H9 (cell line): ENCODE results near the gene BMP7. TPM values are rescaled to one million over a fixed set of nuclear protein-coding genes. Genes with fewer than 3 reads are reported as not detected.

Experiments
- DNase-seq: peaks from one replicate; pipeline ENCODE4 v3.0.0-alpha.2; 2017
- H2AFZ ChIP-seq: one replicate; pipeline ENCODE4 v1.6.1; 2013; ENCODE audit warnings: mild to moderate bottlenecking, low read length, control low read depth, moderate library complexity
- H2AK5ac ChIP-seq: 2 replicates; pipeline ENCODE4 v1.6.1; 2013; ENCODE audit warnings: low read length, control low read depth, mixed read lengths; ENCODE audit not compliant: insufficient read length
- H2BK120ac ChIP-seq: one replicate; pipeline ENCODE4 v1.6.1; 2013; ENCODE audit warnings: low read depth, mild to moderate bottlenecking, low read length, control low read depth, inconsistent platforms; ENCODE audit not compliant: poor library complexity, severe bottlenecking
- H2BK12ac ChIP-seq: 2 replicates; pipeline ENCODE4 v1.6.1; 2013; ENCODE audit warnings: low read length, control low read depth, mixed read lengths, low read depth; ENCODE audit not compliant: insufficient read length
- H2BK15ac ChIP-seq: 2 replicates; pipeline ENCODE4 v1.6.1; 2013; ENCODE audit warnings: low read depth, low read length, control low read depth
- H2BK20ac ChIP-seq: one replicate; pipeline ENCODE4 v1.6.1; 2013; ENCODE audit warnings: low read depth, mild to moderate bottlenecking, low read length, control low read depth, inconsistent platforms; ENCODE audit not compliant: poor library complexity, severe bottlenecking
- H2BK5ac ChIP-seq: 2 replicates; pipeline ENCODE4 v1.6.1; 2013; ENCODE audit warnings: low read length, control low read depth, mixed read lengths; ENCODE audit not compliant: insufficient read length
- H3K14ac ChIP-seq: 2 replicates; pipeline ENCODE4 v1.6.1; 2013; ENCODE audit warnings: low read length, control low read depth; ENCODE audit not compliant: insufficient read depth
- H3K18ac ChIP-seq: 2 replicates; pipeline ENCODE4 v1.6.1; 2013; ENCODE audit warnings: low read depth, mild to moderate bottlenecking, mixed read lengths, low read length, control low read depth; ENCODE audit not compliant: insufficient read length
- H3K23ac ChIP-seq: 2 replicates; pipeline ENCODE4 v1.6.1; 2013; ENCODE audit warnings: low read length, control low read depth, mixed read lengths, low read depth; ENCODE audit not compliant: insufficient read length
- H3K23me2 ChIP-seq: 2 replicates; pipeline ENCODE4 v1.6.1; 2013; ENCODE audit warnings: low read depth, mild to moderate bottlenecking, mixed read lengths, low read length, control low read depth; ENCODE audit not compliant: insufficient read length, poor library complexity, severe bottlenecking
- H3K27ac ChIP-seq: 2 replicates; pipeline ENCODE4 v1.5.1; 2013; ENCODE audit warnings: low read length, control low read depth, mixed read lengths, low read depth; ENCODE audit not compliant: insufficient read length
- H3K27me3 ChIP-seq: 2 replicates; pipeline ENCODE4 v1.6.1; 2013; ENCODE audit warnings: low read length, control low read depth, inconsistent platforms; ENCODE audit not compliant: insufficient read depth
- H3K4ac ChIP-seq: 2 replicates; pipeline ENCODE4 v1.6.1; 2013; ENCODE audit warnings: low read depth, mild to moderate bottlenecking, control low read depth, inconsistent platforms, low read length, moderate library complexity
- H3K4me1 ChIP-seq: 2 replicates; pipeline ENCODE4 v1.6.1; 2013; ENCODE audit warnings: low read length, control low read depth, inconsistent platforms; ENCODE audit not compliant: insufficient read depth
- H3K4me2 ChIP-seq: 2 replicates; pipeline ENCODE4 v1.6.1; 2013; ENCODE audit warnings: low read length, control low read depth, mixed read lengths; ENCODE audit not compliant: insufficient read length, insufficient read depth
- H3K56ac ChIP-seq: 2 replicates; pipeline ENCODE4 v1.6.1; 2013; ENCODE audit warnings: low read depth, mild to moderate bottlenecking, mixed read lengths, low read length, control low read depth; ENCODE audit not compliant: insufficient read length
- H3K79me1 ChIP-seq: 2 replicates; pipeline ENCODE4 v1.6.1; 2013; ENCODE audit warnings: low read depth, mild to moderate bottlenecking, moderate library complexity, low read length, control low read depth, inconsistent platforms; ENCODE audit not compliant: insufficient read depth, poor library complexity, severe bottlenecking
- H3K79me2 ChIP-seq: 2 replicates; pipeline ENCODE4 v1.6.1; 2013; ENCODE audit warnings: low read length, control low read depth, inconsistent platforms; ENCODE audit not compliant: insufficient read depth
- H3K9ac ChIP-seq: 2 replicates; pipeline ENCODE4 v1.6.1; 2013; ENCODE audit warnings: low read length, control low read depth, mixed read lengths; ENCODE audit not compliant: insufficient read length; ENCODE audit errors: extremely low read depth
- H3K9me3 ChIP-seq: one replicate; pipeline ENCODE4 v1.6.1; 2013; ENCODE audit warnings: low read depth, low read length, inconsistent platforms; ENCODE audit not compliant: control insufficient read depth
- H3T11ph ChIP-seq: one replicate; pipeline ENCODE4 v1.6.1; 2013; ENCODE audit warnings: mild to moderate bottlenecking, low read length, control low read depth, inconsistent platforms
- H4K20me1 ChIP-seq: one replicate; pipeline ENCODE4 v1.6.1; 2013; ENCODE audit not compliant: control insufficient read depth, insufficient read length, insufficient read depth
- H4K5ac ChIP-seq: 2 replicates; pipeline ENCODE4 v1.6.1; 2013; ENCODE audit warnings: low read depth, mild to moderate bottlenecking, mixed read lengths, low read length, control low read depth; ENCODE audit not compliant: insufficient read length
- H4K8ac ChIP-seq: replicated peaks from 2 replicates; pipeline ENCODE4 v1.6.1; 2013; ENCODE audit warnings: low read length, control low read depth, mixed read lengths, low read depth; ENCODE audit not compliant: insufficient read length
- H4K91ac ChIP-seq: 2 replicates; pipeline ENCODE4 v1.6.1; 2013; ENCODE audit warnings: low read depth, mild to moderate bottlenecking, moderate library complexity, mixed read lengths, low read length, control low read depth; ENCODE audit not compliant: insufficient read length
- H3K27ac Mint-ChIP-seq, 3 experiments: 2 replicates in 2 of 3; 3 replicates in 1 of 3; pipeline ENCODE4 v1.8.0; 2020 to 2021; ENCODE audit warnings: mixed read lengths in 3 of 3, mild to moderate bottlenecking in 1 of 3, moderate library complexity in 1 of 3
- H3K27me3 Mint-ChIP-seq: 2 replicates; pipeline ENCODE4 v1.8.0; 2021; ENCODE audit warnings: low read depth, mild to moderate bottlenecking, moderate library complexity, mixed read lengths
- H3K36me3 Mint-ChIP-seq, 3 experiments: 2 replicates in 2 of 3; 3 replicates in 1 of 3; pipeline ENCODE4 v1.8.0; 2020 to 2021; ENCODE audit warnings: low read depth in 3 of 3, mixed read lengths in 3 of 3; ENCODE audit not compliant: insufficient read depth in 1 of 3
- H3K4me1 Mint-ChIP-seq, 2 experiments: 2 replicates each; pipeline ENCODE4 v1.8.0; 2020; ENCODE audit warnings: mixed read lengths in 2 of 2
- H3K4me3 Mint-ChIP-seq, 2 experiments: 2 replicates in 1 of 2; 3 replicates in 1 of 2; pipeline ENCODE4 v1.8.0; 2020 to 2021; ENCODE audit warnings: mild to moderate bottlenecking in 2 of 2, mixed read lengths in 2 of 2, moderate library complexity in 1 of 2
- H3K9me3 Mint-ChIP-seq, 2 experiments: 2 replicates in 1 of 2; 3 replicates in 1 of 2; pipeline ENCODE4 v1.8.0; 2020; ENCODE audit warnings: mild to moderate bottlenecking in 2 of 2, mixed read lengths in 2 of 2, moderate library complexity in 1 of 2
- WGBS: extraction: QIAGEN DNeasy Blood & Tissue Kit; methylation state at CpG from one replicate; pipeline ENCODE4 v1.1.7; 2013; ENCODE audit warnings: missing lambda C conversion rate, low lambda C conversion rate, mixed read lengths; ENCODE audit not compliant: insufficient read length; ENCODE audit errors: extremely low coverage; 5-methylcytosine and 5-hydroxymethylcytosine counted together
- total RNA-seq: library from RNA; stranded (reverse); gene quantifications from 2 replicates; pipeline ENCODE4 v1.2.1, GENCODE V29; 2021
- TF ChIP-seq, protein P1 (sequence below): fragments of 200-600 bp; sonication (generic); conservative IDR thresholded peaks from 3 replicates; pipeline ENCODE4 v1.8.0; 2021; ENCODE audit warnings: antibody characterized with exemption, mild to moderate bottlenecking

Gene BMP7
- total RNA-seq, 1 experiment from 2014 or later, result 17.7 TPM

DNA sequence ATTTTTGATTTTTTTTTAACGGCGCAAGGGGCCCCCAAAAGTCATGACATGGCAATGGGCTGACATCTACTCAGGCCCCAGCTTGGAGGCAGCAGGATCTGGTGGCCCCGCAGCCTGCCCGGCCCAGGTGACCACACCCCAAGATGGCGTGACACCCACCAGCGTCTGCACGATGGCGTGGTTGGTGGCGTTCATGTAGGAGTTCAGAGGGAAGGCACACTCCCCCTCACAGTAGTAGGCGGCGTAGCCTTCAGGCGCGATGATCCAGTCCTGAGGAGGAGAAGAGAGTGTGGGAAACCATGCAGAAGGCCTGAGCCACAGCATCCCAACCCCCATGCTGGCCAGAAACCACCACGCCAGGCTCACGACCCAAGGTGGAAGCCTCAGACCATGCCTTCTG lies 93.4 kb downstream of the BMP7 start:
- no peak for DNase-seq

More for the DNA sequence above, 93.4 kb downstream of the BMP7 start:
- Histone ChIP-seq H3K18ac (no peak overlapping the region), H3K79me1 (no peaks in the 10 kb centered on the region), H3K56ac (no peak overlapping the region), H2BK12ac (no peak overlapping the region), H3T11ph (no peak overlapping the region), H2BK120ac (no peak overlapping the region), H4K8ac (no peak overlapping the region), H2AK5ac (no peak overlapping the region), H4K20me1 (no peaks in the 10 kb centered on the region), H3K4me2 (no peak overlapping the region), H3K14ac (no peak overlapping the region), H3K23me2 (no peaks in the 10 kb centered on the region), H3K4ac (no peak overlapping the region), H2BK15ac (no peak overlapping the region), H3K9ac (no peak overlapping the region), H3K9me3 (no peaks in the 10 kb centered on the region), H3K27ac (no peak overlapping the region), H3K4me1 (no peaks in the 10 kb centered on the region; the same call in 1 of the 2 replicates), H2BK20ac (no peak overlapping the region), H3K79me2 (no peaks in the 10 kb centered on the region), H2AFZ (no peak overlapping the region), H3K23ac (no peak overlapping the region), H4K91ac (no peak overlapping the region), H2BK5ac (no peak overlapping the region), H3K27me3 (no peaks in the 10 kb centered on the region), H4K5ac (no peak overlapping the region)
- H3K27ac Mint-ChIP-seq, result no peak overlapping the region
- TF ChIP-seq, protein P1, sequence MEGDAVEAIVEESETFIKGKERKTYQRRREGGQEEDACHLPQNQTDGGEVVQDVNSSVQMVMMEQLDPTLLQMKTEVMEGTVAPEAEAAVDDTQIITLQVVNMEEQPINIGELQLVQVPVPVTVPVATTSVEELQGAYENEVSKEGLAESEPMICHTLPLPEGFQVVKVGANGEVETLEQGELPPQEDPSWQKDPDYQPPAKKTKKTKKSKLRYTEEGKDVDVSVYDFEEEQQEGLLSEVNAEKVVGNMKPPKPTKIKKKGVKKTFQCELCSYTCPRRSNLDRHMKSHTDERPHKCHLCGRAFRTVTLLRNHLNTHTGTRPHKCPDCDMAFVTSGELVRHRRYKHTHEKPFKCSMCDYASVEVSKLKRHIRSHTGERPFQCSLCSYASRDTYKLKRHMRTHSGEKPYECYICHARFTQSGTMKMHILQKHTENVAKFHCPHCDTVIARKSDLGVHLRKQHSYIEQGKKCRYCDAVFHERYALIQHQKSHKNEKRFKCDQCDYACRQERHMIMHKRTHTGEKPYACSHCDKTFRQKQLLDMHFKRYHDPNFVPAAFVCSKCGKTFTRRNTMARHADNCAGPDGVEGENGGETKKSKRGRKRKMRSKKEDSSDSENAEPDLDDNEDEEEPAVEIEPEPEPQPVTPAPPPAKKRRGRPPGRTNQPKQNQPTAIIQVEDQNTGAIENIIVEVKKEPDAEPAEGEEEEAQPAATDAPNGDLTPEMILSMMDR, result no peak
- no CpG with 5 or more reads among the region's 15 CpGs for WGBS
- no peaks in the 10 kb centered on the region; a peak in 1 of 5 replicates for H3K9me3 Mint-ChIP-seq
- H3K4me1 Mint-ChIP-seq, result peaks cover 13 to 17% of the 10 kb centered on the region in 2 experiments
- H3K27me3 Mint-ChIP-seq, result no peaks in the 10 kb centered on the region; the same call in 1 of the 2 replicates
- no peak overlapping the region for H3K4me3 Mint-ChIP-seq
- peaks cover 5 to 19% (median 19%) of the 10 kb centered on the region in 3 experiments for H3K36me3 Mint-ChIP-seq
